ENCODE data around the gene DRGX.

Gene DRGX

GRCh38 chr10:49408519-49409306 is 12.8 kb upstream of the DRGX start:
- in situ Hi-C loops (cut with MboI; ENCODE audit: low sequenced_read_pairs) = no loop called here

GRCh38 chr10:49407552-49408137 is 11.8 kb upstream of the DRGX start:
- in situ Hi-C loops (cut with MboI; ENCODE audit: low sequenced_read_pairs) = no loop called here

- in situ Hi-C loops (cut with MboI; ENCODE audit: low sequenced_read_pairs) = no loop called here
Observed at GRCh38 chr10:49407151-49407550, 11.3 kb upstream of the DRGX start.

GRCh38 chr10:49404321-49404878 is 8.5 kb upstream of the DRGX start:
- in situ Hi-C loops (cut with MboI; ENCODE audit: low sequenced_read_pairs) = no loop called here

GRCh38 chr10:49403363-49403762 is 7.5 kb upstream of the DRGX start:
- in situ Hi-C loops (cut with MboI; ENCODE audit: low sequenced_read_pairs) = no loop called here

- in situ Hi-C loops (cut with MboI; ENCODE audit: low sequenced_read_pairs) = no loop called here
Observed at GRCh38 chr10:49400365-49400764, 4.5 kb upstream of the DRGX start.

GRCh38 chr10:49398986-49399385 is 3.1 kb upstream of the DRGX start:
- in situ Hi-C loops (cut with MboI; ENCODE audit: low sequenced_read_pairs) = no loop called here

- in situ Hi-C loops (cut with MboI; ENCODE audit: low sequenced_read_pairs) = no loop called here
Observed at GRCh38 chr10:49398000-49398861, 2.3 kb upstream of the DRGX start.

GRCh38 chr10:49397036-49397999 is 1.4 kb upstream of the DRGX start:
- in situ Hi-C loops (cut with MboI; ENCODE audit: low sequenced_read_pairs) = no loop called here

- in situ Hi-C loops (cut with MboI; ENCODE audit: low sequenced_read_pairs) = no loop called here
Observed at GRCh38 chr10:49396666-49396999, 744 bp upstream of the DRGX start.

GRCh38 chr10:49394933-49395740 is 752 bp downstream of the DRGX start:
- in situ Hi-C loops (cut with MboI; ENCODE audit: low sequenced_read_pairs) = no loop called here

- in situ Hi-C loops (cut with MboI; ENCODE audit: low sequenced_read_pairs) = no loop called here
Observed at GRCh38 chr10:49393757-49394156, 2.1 kb downstream of the DRGX start.

- in situ Hi-C loops (cut with MboI; ENCODE audit: low sequenced_read_pairs) = no loop called here
Observed at GRCh38 chr10:49393301-49393700, 2.6 kb downstream of the DRGX start.

GRCh38 chr10:49389361-49389933 is 6.4 kb downstream of the DRGX start:
- in situ Hi-C loops (cut with MboI; ENCODE audit: low sequenced_read_pairs) = no loop called here

GRCh38 chr10:49388161-49388560 is 7.7 kb downstream of the DRGX start:
- in situ Hi-C loops (cut with MboI; ENCODE audit: low sequenced_read_pairs) = no loop called here

- in situ Hi-C loops (cut with MboI; ENCODE audit: low sequenced_read_pairs) = no loop called here
Observed at GRCh38 chr10:49387071-49387470, 8.8 kb downstream of the DRGX start.

- in situ Hi-C loops (cut with MboI; ENCODE audit: low sequenced_read_pairs) = no loop called here
Observed at GRCh38 chr10:49385939-49386922, 9.7 kb downstream of the DRGX start.
